ENCODE measurements around the gene ARHGAP12. TPM values are rescaled to one million over a fixed set of nuclear protein-coding genes. Genes with fewer than 3 reads are reported as not detected.

ARHGAP12 gene
- total and polyA plus RNA-seq, 2 experiments from 2014 or later: 20.1 to 43.3 TPM

DNA sequence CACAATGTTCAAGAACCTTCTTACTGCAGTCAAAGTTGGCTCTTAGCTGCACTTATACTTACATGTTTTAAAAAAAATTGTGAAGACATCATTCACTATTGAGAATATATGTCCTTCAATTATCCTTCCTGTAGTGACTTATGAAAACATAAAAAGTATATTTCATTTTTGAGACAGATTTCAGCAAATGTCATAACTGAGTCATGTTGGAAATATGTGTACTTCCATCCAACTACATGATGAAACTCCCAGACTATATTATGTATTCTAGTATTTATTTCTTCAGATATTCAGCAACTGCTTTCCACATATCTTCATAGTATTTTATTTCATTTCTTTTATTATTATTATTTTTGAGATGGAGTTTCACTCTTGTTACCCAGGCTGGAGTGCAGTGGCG lies 160.2 kb downstream of the ARHGAP12 start:
- Histone ChIP-seq H2AFZ (no peak overlapping the region), H3K4me1 (ENCODE audit: insufficient read depth) (peaks cover 45% of the 10 kb centered on the region), H3K27me3 (replicated peaks; ENCODE audit: insufficient read depth) (no peaks in the 10 kb centered on the region), H3K79me2 (ENCODE audit: insufficient read depth) (no peaks in the 10 kb centered on the region), H3K4me2 (ENCODE audit: unreplicated experiment) (no peak overlapping the region), H3K4me3 (no peak overlapping the region), H4K20me1 (ENCODE audit: insufficient read depth) (no peaks in the 10 kb centered on the region), H3K36me3 (ENCODE audit: low read depth) (no peaks in the 10 kb centered on the region), H3K9ac (peak overlapping the region; percentile 20; the same call in 1 of the 2 replicates), H3K9me3 (ENCODE audit: low read depth) (no peaks in the 10 kb centered on the region), H3K9me2 (ENCODE audit: insufficient read depth) (no peaks in the 10 kb centered on the region), H3F3A (ENCODE audit: insufficient read depth) (peaks cover 36% of the 10 kb centered on the region), H3K27ac (peak overlapping the region; percentile 85)
- 97 to 100% methylated on average over 1 of the region's 1 CpG for WGBS, 2 experiments (ENCODE audit: low coverage in 1 of 2, low lambda C conversion rate in 2 of 2, missing lambda C conversion rate in 2 of 2)
- in situ Hi-C loops (cut with MboI): no loop called here
- DNase-seq: peak; percentile 69
- no peak for TF ChIP-seq EZH2phosphoT487 (IDR thresholded peaks at IDR 0.05; ENCODE audit: insufficient read depth, low read depth)

DNA sequence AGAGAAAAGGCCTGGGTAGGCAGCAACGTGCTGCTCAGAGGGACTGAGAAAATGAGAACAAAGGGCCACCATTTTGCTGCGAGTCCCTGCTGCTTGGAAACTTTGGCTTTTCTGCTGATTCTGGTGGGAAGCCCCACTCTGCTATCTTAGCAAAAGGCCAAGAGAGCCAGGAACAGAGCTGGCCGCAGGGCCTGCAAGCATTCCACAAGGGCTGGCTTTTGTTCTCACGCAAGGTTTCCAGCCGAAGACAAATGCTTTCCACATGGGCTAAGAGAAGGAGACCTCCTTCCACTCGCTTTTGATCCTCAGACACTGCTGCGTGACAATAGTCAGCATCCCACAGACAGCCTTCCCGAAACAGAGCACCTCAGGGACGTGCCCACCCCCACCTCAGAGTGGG lies 163.1 kb downstream of the ARHGAP12 start:
- Histone ChIP-seq H3K36me3 (ENCODE audit: low read depth) (no peaks in the 10 kb centered on the region), H3K79me2 (ENCODE audit: insufficient read depth) (no peaks in the 10 kb centered on the region), H3K9me3 (ENCODE audit: low read depth) (no peaks in the 10 kb centered on the region), H3K27me3 (replicated peaks; ENCODE audit: insufficient read depth) (no peaks in the 10 kb centered on the region), H3K9ac (peak overlapping the region; percentile 47; the same call in 1 of the 2 replicates), H3K4me1 (ENCODE audit: insufficient read depth) (peaks cover 42% of the 10 kb centered on the region), H3F3A (ENCODE audit: insufficient read depth) (peaks cover 40% of the 10 kb centered on the region), H3K9me2 (ENCODE audit: insufficient read depth) (no peaks in the 10 kb centered on the region), H4K20me1 (ENCODE audit: insufficient read depth) (no peaks in the 10 kb centered on the region), H3K27ac (peak overlapping the region; percentile 68), H3K4me3 (no peak overlapping the region), H2AFZ (peak overlapping the region; percentile 75), H3K4me2 (ENCODE audit: unreplicated experiment) (no peak overlapping the region)
- in situ Hi-C loops (cut with MboI): no loop called here
- TF ChIP-seq EZH2 (IDR thresholded peaks at IDR 0.05; ENCODE audit: insufficient read depth, poor library complexity, severe bottlenecking): no peak
- no peak for TF ChIP-seq EZH2phosphoT487 (IDR thresholded peaks at IDR 0.05; ENCODE audit: insufficient read depth, low read depth)
- peak; percentile 74 for DNase-seq
- WGBS, 2 experiments (ENCODE audit: low coverage in 1 of 2, low lambda C conversion rate in 2 of 2, missing lambda C conversion rate in 2 of 2): 18 to 31% methylated on average over 8 to 9 of the region's 9 CpGs

DNA sequence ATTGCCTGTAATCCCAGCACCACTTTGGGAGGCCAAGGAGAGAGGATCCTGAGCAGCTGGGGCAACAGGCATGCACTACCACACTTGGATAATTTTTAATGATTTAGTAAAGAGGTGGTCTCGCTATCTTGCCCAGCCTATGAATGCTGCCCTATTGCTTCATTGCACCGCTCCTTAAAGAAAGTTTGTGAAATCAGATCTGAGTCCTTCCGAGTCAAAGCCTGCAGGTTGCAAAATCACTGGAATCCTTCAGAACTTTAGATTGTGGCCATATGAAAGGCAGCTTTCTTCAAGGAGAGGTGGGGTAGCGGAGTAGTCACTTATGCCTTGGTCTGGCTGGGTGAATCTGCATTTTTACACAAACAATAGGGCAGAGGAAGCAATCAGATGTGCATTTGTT lies 166.3 kb downstream of the ARHGAP12 start:
- DNase-seq: no peak
- Histone ChIP-seq H3K4me2 (ENCODE audit: unreplicated experiment) (no peak overlapping the region), H3F3A (ENCODE audit: insufficient read depth) (peaks cover 27% of the 10 kb centered on the region), H3K9me3 (ENCODE audit: low read depth) (no peaks in the 10 kb centered on the region), H3K27me3 (replicated peaks; ENCODE audit: insufficient read depth) (no peaks in the 10 kb centered on the region), H3K9me2 (ENCODE audit: insufficient read depth) (no peaks in the 10 kb centered on the region), H3K36me3 (ENCODE audit: low read depth) (no peaks in the 10 kb centered on the region), H2AFZ (no peak overlapping the region), H3K4me1 (ENCODE audit: insufficient read depth) (peaks cover 37% of the 10 kb centered on the region), H3K79me2 (ENCODE audit: insufficient read depth) (no peaks in the 10 kb centered on the region), H3K9ac (no peak overlapping the region), H3K4me3 (no peak overlapping the region), H3K27ac (no peak overlapping the region), H4K20me1 (ENCODE audit: insufficient read depth) (no peaks in the 10 kb centered on the region)
- TF ChIP-seq EZH2 (IDR thresholded peaks at IDR 0.05; ENCODE audit: insufficient read depth, poor library complexity, severe bottlenecking) (no peak), EZH2phosphoT487 (IDR thresholded peaks at IDR 0.05; ENCODE audit: insufficient read depth, low read depth) (no peak)
- in situ Hi-C loops (cut with MboI): no loop called here
- WGBS, 2 experiments (ENCODE audit: low coverage in 1 of 2, low lambda C conversion rate in 2 of 2, missing lambda C conversion rate in 2 of 2): 93 to 95% methylated on average over 4 of the region's 4 CpGs

DNA sequence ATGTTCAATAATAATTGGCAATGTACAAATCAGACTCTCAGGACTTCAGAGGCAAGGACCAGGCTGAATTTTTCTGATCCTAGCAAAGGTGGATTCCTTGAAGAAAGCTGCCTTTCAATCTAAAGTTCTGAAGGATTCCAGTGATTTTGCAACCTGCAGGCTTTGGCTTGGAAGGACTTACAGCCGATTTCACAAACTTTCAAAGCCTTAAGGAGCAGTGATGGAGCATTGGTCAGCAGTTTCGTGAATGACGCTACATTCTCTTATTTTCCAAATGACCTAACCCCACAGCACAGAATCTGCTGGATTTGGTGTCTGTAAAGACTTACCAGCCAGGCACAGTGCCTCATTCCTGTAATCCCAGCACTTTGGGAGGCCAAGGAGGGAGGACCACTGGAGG lies 167.5 kb downstream of the ARHGAP12 start:
- no peaks in the 10 kb centered on the region for H3K9me3 ChIP-seq (ENCODE audit: low read depth)
- H3K4me1 ChIP-seq (ENCODE audit: insufficient read depth): peaks cover 37% of the 10 kb centered on the region
- H3K4me3 ChIP-seq: no peak overlapping the region
- no peaks in the 10 kb centered on the region for H3K36me3 ChIP-seq (ENCODE audit: low read depth)
- peaks cover 36% of the 10 kb centered on the region for H3F3A ChIP-seq (ENCODE audit: insufficient read depth)
- peak overlapping the region; percentile 83 for H2AFZ ChIP-seq
- TF ChIP-seq EZH2 (IDR thresholded peaks at IDR 0.05; ENCODE audit: insufficient read depth, poor library complexity, severe bottlenecking): no peak
- peak overlapping the region; percentile 85 for H3K27ac ChIP-seq
- peak; percentile 83 for DNase-seq
- peak overlapping the region; percentile 72 for H3K9ac ChIP-seq
- H4K20me1 ChIP-seq (ENCODE audit: insufficient read depth): no peaks in the 10 kb centered on the region
- H3K9me2 ChIP-seq (ENCODE audit: insufficient read depth): no peaks in the 10 kb centered on the region
- in situ Hi-C loops (cut with MboI): no loop called here
- no peaks in the 10 kb centered on the region for H3K27me3 ChIP-seq (replicated peaks; ENCODE audit: insufficient read depth)
- 17 to 19% methylated on average over 3 of the region's 3 CpGs for WGBS, 2 experiments (ENCODE audit: low coverage in 1 of 2, low lambda C conversion rate in 2 of 2, missing lambda C conversion rate in 2 of 2)
- no peaks in the 10 kb centered on the region for H3K79me2 ChIP-seq (ENCODE audit: insufficient read depth)
- peak overlapping the region; percentile 80 for H3K4me2 ChIP-seq (ENCODE audit: unreplicated experiment)

DNA sequence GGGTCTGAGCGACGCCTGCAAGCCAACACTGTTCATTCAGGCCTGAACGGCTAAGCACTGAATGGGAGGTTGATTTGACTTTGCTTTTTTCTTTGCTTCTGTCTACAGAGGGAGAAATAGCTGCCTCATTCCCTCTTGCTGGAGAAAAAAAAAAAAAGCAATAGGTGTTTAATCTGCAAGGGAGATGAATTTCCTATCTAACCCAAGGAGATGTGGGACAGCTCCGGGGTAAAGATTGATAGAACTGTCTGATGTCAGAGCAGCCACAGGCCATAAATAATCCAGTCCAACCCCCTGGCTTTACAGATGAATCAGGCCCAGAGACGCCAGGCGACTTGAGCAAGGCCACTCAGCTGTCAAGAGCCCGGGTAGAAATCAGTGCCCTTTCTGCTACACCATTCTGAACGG lies 168.0 kb downstream of the ARHGAP12 start:
- H3K36me3 ChIP-seq (ENCODE audit: low read depth): no peaks in the 10 kb centered on the region
- H3K4me3 ChIP-seq: peak overlapping the region; percentile 55
- peak overlapping the region; percentile 80 for H3K4me2 ChIP-seq (ENCODE audit: unreplicated experiment)
- DNase-seq: peak; percentile 46
- H3F3A ChIP-seq (ENCODE audit: insufficient read depth): peaks cover 39% of the 10 kb centered on the region
- H3K27me3 ChIP-seq (replicated peaks; ENCODE audit: insufficient read depth): no peaks in the 10 kb centered on the region
- peak overlapping the region; percentile 83 for H2AFZ ChIP-seq
- TF ChIP-seq EZH2 (IDR thresholded peaks at IDR 0.05; ENCODE audit: insufficient read depth, poor library complexity, severe bottlenecking) (no peak), EZH2phosphoT487 (IDR thresholded peaks at IDR 0.05; ENCODE audit: insufficient read depth, low read depth) (no peak)
- peak overlapping the region; percentile 72 for H3K9ac ChIP-seq
- in situ Hi-C loops (cut with MboI): no loop called here
- WGBS, 2 experiments (ENCODE audit: low coverage in 1 of 2, low lambda C conversion rate in 2 of 2, missing lambda C conversion rate in 2 of 2): 8 to 9% methylated on average over 8 of the region's 8 CpGs
- H3K79me2 ChIP-seq (ENCODE audit: insufficient read depth): no peaks in the 10 kb centered on the region
- peaks cover 38% of the 10 kb centered on the region for H3K4me1 ChIP-seq (ENCODE audit: insufficient read depth)
- no peaks in the 10 kb centered on the region for H3K9me2 ChIP-seq (ENCODE audit: insufficient read depth)
- no peaks in the 10 kb centered on the region for H4K20me1 ChIP-seq (ENCODE audit: insufficient read depth)
- H3K9me3 ChIP-seq (ENCODE audit: low read depth): no peaks in the 10 kb centered on the region
- H3K27ac ChIP-seq: peak overlapping the region; percentile 85
